ENCODE data around the gene NALCN. TPM values are rescaled to one million over a fixed set of nuclear protein-coding genes. Genes with fewer than 3 reads are reported as not detected.

Gene NALCN
- total and polyA plus RNA-seq, 2 of the 8 experiments (the other 6 are each of a cell fraction or from before 2014, with no cell fraction given) = 0.26 to 0.54 TPM

GRCh38 chr13:101258509-101258908 is 157.8 kb downstream of the NALCN start:
- no peak overlapping the region for H3K23ac ChIP-seq (ENCODE audit: insufficient read length)
- WGBS, 2 experiments (ENCODE audit: extremely low coverage in 1 of 2, insufficient coverage in 1 of 2, insufficient read length in 1 of 2, insufficient replicate concordance in 2 of 2, low coverage in 1 of 2, low lambda C conversion rate in 2 of 2, missing lambda C conversion rate in 1 of 2) = 93% methylated on average over 6 of the region's 6 CpGs; no CpG with 5 or more reads in 1 of the 2 experiments
- TF ChIP-seq MAFK (IDR thresholded peaks at IDR 0.05; ENCODE audit: low read depth, low read length) (no peak), BACH1 (IDR thresholded peaks at IDR 0.05; ENCODE audit: low read length) (no peak), TAF7 (optimal IDR thresholded peaks at IDR 0.05; ENCODE audit: borderline replicate concordance, low read depth, low read length) (no peak), BRCA1 (IDR thresholded peaks at IDR 0.05; ENCODE audit: low read depth, low read length) (no peak), ATF3 (IDR thresholded peaks at IDR 0.05; ENCODE audit: insufficient read depth, low read depth, low read length) (no peak), FOSL1 (IDR thresholded peaks at IDR 0.05; ENCODE audit: insufficient read depth, low read depth, low read length) (no peak), TAF1 (IDR thresholded peaks at IDR 0.05; ENCODE audit: low read depth, low read length) (no peak), EP300 (IDR thresholded peaks at IDR 0.05; ENCODE audit: borderline replicate concordance in 1 of 2, low read depth in 2 of 2, low read length in 2 of 2) (no peak)
- H4K20me1 ChIP-seq (replicated peaks in 1 of 2; ENCODE audit: control insufficient read depth in 1 of 2, insufficient read depth in 2 of 2, low read length in 2 of 2) = no peaks in the 10 kb centered on the region
- H4K5ac ChIP-seq (ENCODE audit: insufficient read length, low read depth, low read length) = no peak overlapping the region
- no peak overlapping the region for H3K18ac ChIP-seq (ENCODE audit: extremely low read depth, low read length)
- H3K4ac ChIP-seq (replicated peaks; ENCODE audit: insufficient read length, low read depth, low read length) = no peak overlapping the region
- DNase-seq (ENCODE audit: low read depth in 1 of 2, low spot score in 2 of 2) = no peak
- no peak overlapping the region for H4K8ac ChIP-seq (ENCODE audit: extremely low read depth, insufficient read depth, low read length)
- no peaks in the 10 kb centered on the region for H3K79me2 ChIP-seq (ENCODE audit: control insufficient read depth in 1 of 2, insufficient read depth in 2 of 2, low read length in 2 of 2)
- H3K27me3 ChIP-seq (replicated peaks in 1 of 4; ENCODE audit: control insufficient read depth in 3 of 4, extremely low read depth in 1 of 4, insufficient read depth in 3 of 4, low read length in 3 of 4) = no peaks in the 10 kb centered on the region
- no peaks in the 10 kb centered on the region for H3K23me2 ChIP-seq (ENCODE audit: low read depth, low read length)
- no peaks in the 10 kb centered on the region for H3K4me1 ChIP-seq (replicated peaks in 1 of 4; ENCODE audit: control insufficient read depth in 3 of 4, insufficient read depth in 4 of 4, low read length in 3 of 4)
- no peak for FAIRE-seq
- H2BK20ac ChIP-seq (ENCODE audit: low read length) = no peak overlapping the region
- no peaks in the 10 kb centered on the region for H3K36me3 ChIP-seq (ENCODE audit: control insufficient read depth in 2 of 4, insufficient read depth in 4 of 4, low read length in 3 of 4)
- CTCF ChIA-PET (ENCODE audit: partially characterized antibody) = no interaction called here
- no peak overlapping the region for H3K4me2 ChIP-seq (ENCODE audit: insufficient read depth in 1 of 2, low read depth in 2 of 2, low read length in 2 of 2)
- H2BK120ac ChIP-seq (replicated peaks; ENCODE audit: low read depth, low read length) = no peak overlapping the region
- POLR2A ChIA-PET (ENCODE audit: partially characterized antibody) = no interaction called here
- no peak overlapping the region for H3K14ac ChIP-seq (ENCODE audit: insufficient read length)
- no peaks in the 10 kb centered on the region for H3K79me1 ChIP-seq (ENCODE audit: low read depth, low read length)
- no peak overlapping the region for H3K9ac ChIP-seq (replicated peaks in 1 of 4; ENCODE audit: extremely low read depth in 1 of 4, low read depth in 3 of 4, low read length in 3 of 4)
- no peak overlapping the region for H2BK5ac ChIP-seq (ENCODE audit: low read depth, low read length)
- H2BK12ac ChIP-seq (ENCODE audit: low read depth, low read length) = no peak overlapping the region
- no peaks in the 10 kb centered on the region for H3K9me3 ChIP-seq (ENCODE audit: insufficient read depth in 2 of 2, low read depth in 1 of 2, low read length in 1 of 2)
- 0 out of 2 replicates have a peak overlapping the region, but pooled peaks have one; percentile 34 for H2AFZ ChIP-seq (ENCODE audit: low read length)
- no peak overlapping the region for H2AK5ac ChIP-seq (ENCODE audit: low read depth, low read length)
- H3K27ac ChIP-seq (ENCODE audit: low read depth, low read length) = no peak overlapping the region
- no peak overlapping the region for H2BK15ac ChIP-seq (ENCODE audit: low read length)
- no peak overlapping the region for H3K56ac ChIP-seq (replicated peaks; ENCODE audit: insufficient read length, low read depth, low read length)
- H4K91ac ChIP-seq (replicated peaks; ENCODE audit: insufficient read length, low read length) = peak overlapping the region; percentile 29
- H3K4me3 ChIP-seq (ENCODE audit: extremely low read depth in 1 of 4, insufficient read depth in 2 of 4, low read depth in 3 of 4, low read length in 4 of 4) = no peak overlapping the region

Measured in H1 (cell line).